ENCODE measurements around the gene TMEM150A.
A peak's percentile ranks its signal among the peaks of the same experiment; 100 is the strongest.

Gene TMEM150A, protein sequence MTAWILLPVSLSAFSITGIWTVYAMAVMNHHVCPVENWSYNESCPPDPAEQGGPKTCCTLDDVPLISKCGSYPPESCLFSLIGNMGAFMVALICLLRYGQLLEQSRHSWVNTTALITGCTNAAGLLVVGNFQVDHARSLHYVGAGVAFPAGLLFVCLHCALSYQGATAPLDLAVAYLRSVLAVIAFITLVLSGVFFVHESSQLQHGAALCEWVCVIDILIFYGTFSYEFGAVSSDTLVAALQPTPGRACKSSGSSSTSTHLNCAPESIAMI

DNA sequence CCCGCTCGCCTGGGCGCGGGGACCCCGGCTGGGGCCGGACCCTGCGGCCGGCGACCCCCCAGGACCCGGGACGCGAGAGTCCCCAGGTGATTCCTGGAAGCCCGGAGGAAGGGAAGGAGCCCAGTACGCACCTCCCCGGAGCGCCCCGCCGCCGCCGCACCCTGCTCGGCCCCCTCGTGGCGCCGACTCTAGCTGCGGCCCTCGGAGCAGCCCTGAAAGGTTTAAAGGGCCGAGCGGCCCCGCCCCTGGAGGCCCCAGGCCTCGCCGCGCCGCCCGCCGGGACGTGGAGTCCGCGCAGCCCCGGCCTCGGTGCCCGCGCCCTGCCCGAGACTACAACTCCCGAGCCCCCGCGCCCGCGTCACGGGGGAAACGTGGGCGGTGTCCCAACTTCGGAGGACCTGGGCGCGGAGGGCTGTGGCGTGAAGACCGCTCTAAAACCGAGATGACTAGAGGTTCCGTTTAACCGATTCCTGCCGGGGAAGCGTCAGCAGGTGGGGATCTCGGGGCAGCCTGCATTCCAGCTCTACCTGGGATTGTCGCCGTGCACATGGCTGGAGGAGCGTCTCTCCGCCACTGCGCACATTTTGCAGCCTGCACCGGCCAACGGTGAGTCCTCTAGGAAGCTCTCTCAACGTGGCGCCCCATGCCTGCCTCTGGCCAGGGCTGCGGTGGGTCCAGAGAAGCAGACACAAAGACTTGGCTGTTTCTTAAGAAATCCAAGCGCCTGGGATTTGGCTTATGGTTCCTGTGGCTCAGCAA, at the start of gene TMEM150A:
Gene TMEM150A (minus strand): TSS at position 223 of the 759 bp plus-strand sequence. CDS start 750 bp downstream, outside the sequence.
- DNase-seq (ENCODE audit: extremely low spot score): peak; percentile 89
- ChIA-PET CTCF (no interaction called here), POLR2A (interaction anchor here (0.5 to 3.5 kb wide), 6 partner anchors 9 to 64 kb away, joined by 3 to 22 read pairs (median 6); partner anchors contain the start of genes C2orf68, GGCX and MAT2A)
- TF ChIP-seq FOXA1 (IDR thresholded peaks at IDR 0.05) (no peak), L3MBTL2 (conservative IDR thresholded peaks at IDR 0.05) (peak; percentile 56; the same call in 1 of the 2 replicates)

GRCh38 chr2:85652056-85652455, 49.6 kb upstream of the TMEM150A start:
- ChIA-PET CTCF (no interaction called here), POLR2A (no interaction called here)
- TF ChIP-seq ELF4 (IDR thresholded peaks at IDR 0.05) (no peak), NFRKB (IDR thresholded peaks at IDR 0.05) (no peak), L3MBTL2 (conservative IDR thresholded peaks at IDR 0.05) (no peak), ZNF384 (IDR thresholded peaks at IDR 0.05) (no peak), TARDBP (IDR thresholded peaks at IDR 0.05) (no peak), SUZ12 (IDR thresholded peaks at IDR 0.05) (no peak), FOXA1 (IDR thresholded peaks at IDR 0.05) (no peak), FOXK2 (IDR thresholded peaks at IDR 0.05) (no peak)
- no peak for DNase-seq (ENCODE audit: extremely low spot score)

- no peak for DNase-seq (ENCODE audit: extremely low spot score)
- ChIA-PET CTCF (no interaction called here), POLR2A (no interaction called here)
Measured at GRCh38 chr2:85651097-85651496, 48.6 kb upstream of the TMEM150A start.

DNA sequence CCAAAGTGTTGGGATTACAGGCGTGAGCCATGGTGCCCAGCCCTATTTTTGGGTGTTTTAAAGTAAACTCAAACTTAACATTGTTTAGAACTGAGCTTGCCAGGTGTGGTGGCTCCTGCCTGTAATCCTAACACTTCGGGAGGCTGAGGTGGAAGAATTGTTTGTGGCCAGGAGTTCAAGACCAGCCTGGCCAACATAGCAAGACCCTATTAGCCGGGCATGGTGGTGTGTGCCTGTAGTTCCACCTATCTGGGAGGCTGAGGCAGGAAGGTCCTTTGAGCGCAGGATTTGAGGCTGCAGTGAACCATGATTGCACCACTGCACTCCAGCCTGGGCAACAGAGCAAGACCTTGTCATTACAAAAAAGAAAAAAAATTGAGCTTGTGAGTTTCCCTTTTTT, 48.0 kb upstream of the TMEM150A start:
- ChIA-PET POLR2A (no interaction called here), CTCF (interaction anchor here (5.6 kb wide), 1 partner anchor 14 kb away, joined by 40 read pairs; no protein-coding TSS in a partner anchor)
- TF ChIP-seq SUZ12 (IDR thresholded peaks at IDR 0.05) (no peak), ELF4 (IDR thresholded peaks at IDR 0.05) (no peak), HDGF (IDR thresholded peaks at IDR 0.05; ENCODE audit: borderline replicate concordance) (no peak), FOXK2 (IDR thresholded peaks at IDR 0.05) (no peak), BHLHE40 (IDR thresholded peaks at IDR 0.05; ENCODE audit: borderline replicate concordance) (no peak), ZNF384 (IDR thresholded peaks at IDR 0.05) (no peak), ARNT (IDR thresholded peaks at IDR 0.05) (no peak), TARDBP (IDR thresholded peaks at IDR 0.05) (no peak), PKNOX1 (IDR thresholded peaks at IDR 0.05) (no peak), NFRKB (IDR thresholded peaks at IDR 0.05) (no peak)
- DNase-seq (ENCODE audit: extremely low spot score): no peak

More at GRCh38 chr2:85651097-85651496, 48.6 kb upstream of the TMEM150A start:
- TF ChIP-seq SP1 (IDR thresholded peaks at IDR 0.05) (no peak), ZNF384 (IDR thresholded peaks at IDR 0.05) (no peak), ARNT (IDR thresholded peaks at IDR 0.05) (no peak), FOXK2 (IDR thresholded peaks at IDR 0.05) (no peak), FOXM1 (IDR thresholded peaks at IDR 0.05; ENCODE audit: borderline replicate concordance) (no peak), BHLHE40 (IDR thresholded peaks at IDR 0.05; ENCODE audit: borderline replicate concordance) (no peak), SUZ12 (IDR thresholded peaks at IDR 0.05) (no peak), LEF1 (IDR thresholded peaks at IDR 0.05; ENCODE audit: borderline replicate concordance) (no peak), CTBP1 (IDR thresholded peaks at IDR 0.05; ENCODE audit: borderline replicate concordance) (no peak)

- ChIA-PET CTCF (interaction anchor here (0.7 to 5.6 kb wide), 2 partner anchors 13 to 165 kb away, joined by 3 to 40 read pairs; no protein-coding TSS in a partner anchor), POLR2A (interaction anchor here (1.3 kb wide), 1 partner anchor 12 kb away, joined by 3 read pairs; no protein-coding TSS in a partner anchor)
- no peak for DNase-seq (ENCODE audit: extremely low spot score)
- no peak for TF ChIP-seq ARNT (IDR thresholded peaks at IDR 0.05)
- no peak for TF ChIP-seq FOXA1 (IDR thresholded peaks at IDR 0.05)
- TF ChIP-seq ELF4 (IDR thresholded peaks at IDR 0.05): no peak
- no peak for TF ChIP-seq FOXK2 (IDR thresholded peaks at IDR 0.05)
- TF ChIP-seq BHLHE40 (IDR thresholded peaks at IDR 0.05; ENCODE audit: borderline replicate concordance): no peak
- TF ChIP-seq PKNOX1 (IDR thresholded peaks at IDR 0.05): no peak
- TF ChIP-seq CTBP1 (IDR thresholded peaks at IDR 0.05; ENCODE audit: borderline replicate concordance): no peak
- TF ChIP-seq LEF1 (IDR thresholded peaks at IDR 0.05; ENCODE audit: borderline replicate concordance): no peak
- TF ChIP-seq SUZ12 (IDR thresholded peaks at IDR 0.05): no peak
- TF ChIP-seq HDGF (IDR thresholded peaks at IDR 0.05; ENCODE audit: borderline replicate concordance): no peak
- no peak for TF ChIP-seq FOXM1 (IDR thresholded peaks at IDR 0.05; ENCODE audit: borderline replicate concordance)
- no peak for TF ChIP-seq SP1 (IDR thresholded peaks at IDR 0.05)
- no peak for TF ChIP-seq L3MBTL2 (conservative IDR thresholded peaks at IDR 0.05)
Measured at GRCh38 chr2:85649201-85650190, 47.0 kb upstream of the TMEM150A start.

GRCh38 chr2:85648619-85649018, 46.1 kb upstream of the TMEM150A start:
- POLR2A ChIA-PET: interaction anchor here (1.3 kb wide), 1 partner anchor 11 kb away, joined by 3 read pairs; no protein-coding TSS in a partner anchor
- CTCF ChIA-PET: interaction anchor here (0.6 to 5.6 kb wide), 3 partner anchors 12 to 29 kb away, joined by 3 to 40 read pairs (median 5); no protein-coding TSS in a partner anchor
- DNase-seq (ENCODE audit: extremely low spot score): peak; percentile 44
- TF ChIP-seq SP1 (IDR thresholded peaks at IDR 0.05) (no peak), FOXA1 (IDR thresholded peaks at IDR 0.05) (no peak), LEF1 (IDR thresholded peaks at IDR 0.05; ENCODE audit: borderline replicate concordance) (no peak), CTBP1 (IDR thresholded peaks at IDR 0.05; ENCODE audit: borderline replicate concordance) (no peak), ZNF384 (IDR thresholded peaks at IDR 0.05) (no peak), HDGF (IDR thresholded peaks at IDR 0.05; ENCODE audit: borderline replicate concordance) (no peak), FOXK2 (IDR thresholded peaks at IDR 0.05) (no peak)
